Right cardiac atrium (tissue), 5 donors: ENCODE measurements around the gene LRRC7. TPM values are rescaled to one million over a fixed set of nuclear protein-coding genes. Genes with fewer than 3 reads are reported as not detected.

Experiments used
- ATAC-seq, 2 donors: fragments of 200-7000 bp; cut with Tn5 transposase; one replicate each; pipeline versions ENCODE4 v1.8.0 to v1.9.1; 2020; ENCODE audit warnings: moderate library complexity in 2 of 2, mild to moderate bottlenecking in 1 of 2
- DNase-seq, 3 donors: peaks; one replicate each; pipeline ENCODE4 v3.0.0-alpha.2; 2020
- H3K27ac ChIP-seq: one replicate; pipeline ENCODE4 v1.5.1; 2013; ENCODE audit warnings: mild to moderate bottlenecking, low read length, control low read depth, moderate library complexity
- H3K27me3 ChIP-seq: one replicate; pipeline ENCODE4 v1.6.1; 2013; ENCODE audit not compliant: control insufficient read depth, insufficient read depth
- H3K4me1 ChIP-seq: one replicate; pipeline ENCODE4 v1.6.1; 2013; ENCODE audit warnings: low read length; ENCODE audit not compliant: control insufficient read depth, insufficient read depth
- H3K4me3 ChIP-seq: one replicate; pipeline ENCODE4 v1.5.1; 2013; ENCODE audit warnings: low read length, control low read depth
- H3K9me3 ChIP-seq: one replicate; pipeline ENCODE4 v1.6.1; 2013; ENCODE audit warnings: low read length; ENCODE audit not compliant: control insufficient read depth
- WGBS: extraction: QIAGEN DNeasy Blood & Tissue Kit; methylation state at CpG from one replicate; pipeline ENCODE4 v1.1.7; 2013; 5-methylcytosine and 5-hydroxymethylcytosine counted together
- intact Hi-C, 4 donors: fragments of 100-400 bp; cut with DNase I; formaldehyde crosslinking; loops; one replicate each; pipeline versions ENCODE4 v1.11.0 to v1.14.0; 2022 to 2023
- polyA plus RNA-seq: library from polyadenylated mRNA; stranded (reverse); fragments of 200-250 nt; gene quantifications from one replicate; pipeline ENCODE4 v1.2.3, GENCODE V29; 2013
- total RNA-seq, 4 donors: library from RNA; stranded (reverse); fragmentation: NEBNext Ultra II Directional; extraction: Animal tissue kit (Norgen Biotek cat#: 25700); gene quantifications; one replicate each; pipeline ENCODE4 v1.2.1, GENCODE V29; 2021
- donor health status: healthy with polysubstance abuse.
- donor health status: DM: no; HTN: yes; CAD: no.
- donor health status: DM: no; HTN: no; CAD: no.
- donor health status: DM: no; HTN: yes; CAD: no; lungs with severe emphysema.
- donor health status: DM: yes; HTN: yes; CAD: no.

Gene LRRC7
- total and polyA plus RNA-seq, 5 donors: 0.91 to 6.5 (median 3.4) TPM

- ATAC-seq (no peak), DNase-seq (no peak)
- 71% methylated on average over 3 of the region's 3 CpGs for WGBS
- Histone ChIP-seq H3K4me3 (no peak overlapping the region), H3K27ac (no peak overlapping the region), H3K4me1 (no peaks in the 10 kb centered on the region), H3K27me3 (no peaks in the 10 kb centered on the region), H3K9me3 (no peaks in the 10 kb centered on the region)
- intact Hi-C loops: no loop called here
Measured at GRCh38 chr1:70092526-70092925, 524.8 kb downstream of the LRRC7 start.

- Histone ChIP-seq H3K27me3 (no peaks in the 10 kb centered on the region), H3K4me3 (no peak overlapping the region)
- no peak for ATAC-seq
Measured at GRCh38 chr1:70093250-70093975, 525.7 kb downstream of the LRRC7 start.

GRCh38 chr1:70101231-70101630 is 533.5 kb downstream of the LRRC7 start:
- ATAC-seq (no peak), DNase-seq (no peak)
- no peaks in the 10 kb centered on the region for H3K27me3 ChIP-seq
- no peak overlapping the region for H3K4me3 ChIP-seq
- intact Hi-C loops: no loop called here
- no peaks in the 10 kb centered on the region for H3K9me3 ChIP-seq
- WGBS: 56% methylated on average over 2 of the region's 2 CpGs
- no peaks in the 10 kb centered on the region for H3K4me1 ChIP-seq
- H3K27ac ChIP-seq: no peak overlapping the region

More at GRCh38 chr1:70093250-70093975, 525.7 kb downstream of the LRRC7 start:
- H3K9me3 ChIP-seq: no peaks in the 10 kb centered on the region
- H3K27ac ChIP-seq: no peak overlapping the region
- no peaks in the 10 kb centered on the region for H3K4me1 ChIP-seq
- intact Hi-C loops: no loop called here
- no peak for DNase-seq

DNA sequence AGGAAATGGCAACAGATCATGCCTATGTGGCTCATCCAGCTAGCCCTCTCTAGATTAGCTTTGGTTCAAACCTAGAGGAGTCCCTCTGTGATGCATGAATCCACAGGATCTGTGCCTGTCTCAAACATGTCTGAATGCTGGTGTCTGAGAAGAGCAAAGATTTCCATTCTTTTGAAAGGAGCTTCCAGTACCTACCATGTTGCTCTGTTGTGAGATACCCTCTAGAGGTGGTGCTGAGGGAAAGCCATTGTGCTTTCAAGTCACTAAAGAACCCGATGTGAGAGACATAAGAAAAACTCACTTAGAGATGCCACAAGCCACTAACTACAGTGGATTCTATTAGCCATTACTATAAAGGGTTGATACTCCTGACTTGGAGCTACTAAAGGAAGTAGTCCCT is 534.1 kb downstream of the LRRC7 start:
- Histone ChIP-seq H3K4me3 (no peak overlapping the region), H3K27me3 (no peaks in the 10 kb centered on the region), H3K4me1 (no peaks in the 10 kb centered on the region), H3K9me3 (no peaks in the 10 kb centered on the region), H3K27ac (no peak overlapping the region)
- ATAC-seq: no peak
- WGBS: 91% methylated on average over 1 of the region's 1 CpG
- no peak for DNase-seq
- intact Hi-C loops: no loop called here

GRCh38 chr1:70103770-70104169 is 536.0 kb downstream of the LRRC7 start:
- intact Hi-C loops: no loop called here
- Histone ChIP-seq H3K27me3 (no peaks in the 10 kb centered on the region), H3K4me3 (no peak overlapping the region), H3K4me1 (no peaks in the 10 kb centered on the region), H3K27ac (no peak overlapping the region), H3K9me3 (no peaks in the 10 kb centered on the region)
- ATAC-seq (no peak), DNase-seq (no peak)
- WGBS: 86% methylated on average over 1 of the region's 1 CpG

GRCh38 chr1:70109241-70109640 is 541.5 kb downstream of the LRRC7 start:
- Histone ChIP-seq H3K4me1 (no peaks in the 10 kb centered on the region), H3K27ac (no peak overlapping the region), H3K27me3 (no peaks in the 10 kb centered on the region), H3K9me3 (no peaks in the 10 kb centered on the region), H3K4me3 (no peak overlapping the region)
- DNase-seq (no peak), ATAC-seq (no peak)
- WGBS: 93% methylated on average over 5 of the region's 5 CpGs
- intact Hi-C loops: no loop called here

DNA sequence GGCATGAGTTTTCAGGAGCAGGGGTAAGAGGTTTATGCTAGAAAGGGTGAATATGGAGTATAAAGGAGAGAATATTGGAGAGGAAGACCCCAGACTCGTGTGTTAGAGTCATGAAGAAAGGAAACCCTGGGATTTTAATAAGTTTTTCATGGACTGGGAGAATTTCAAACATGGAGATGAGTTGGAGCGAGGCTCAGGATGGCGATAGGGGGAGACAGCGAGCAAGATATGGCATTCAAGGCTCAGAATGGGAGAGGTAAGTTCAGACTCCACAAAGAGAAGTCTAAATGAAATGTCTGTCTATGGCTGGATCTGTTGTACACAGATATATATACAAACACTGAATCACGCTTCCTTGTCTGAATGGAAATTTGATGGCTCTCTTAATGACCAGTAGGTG is 545.1 kb downstream of the LRRC7 start:
- DNase-seq (no peak), ATAC-seq (no peak)
- intact Hi-C loops: no loop called here
- Histone ChIP-seq H3K27me3 (no peaks in the 10 kb centered on the region), H3K9me3 (no peaks in the 10 kb centered on the region), H3K4me1 (no peaks in the 10 kb centered on the region), H3K4me3 (no peak overlapping the region), H3K27ac (no peak overlapping the region)
- 73% methylated on average over 5 of the region's 5 CpGs for WGBS

GRCh38 chr1:70115315-70115714 is 547.6 kb downstream of the LRRC7 start:
- H3K9me3 ChIP-seq: no peaks in the 10 kb centered on the region
- intact Hi-C loops: no loop called here
- ATAC-seq (no peak), DNase-seq (no peak)
- H3K27me3 ChIP-seq: no peaks in the 10 kb centered on the region
- 90% methylated on average over 3 of the region's 3 CpGs for WGBS
- no peak overlapping the region for H3K4me3 ChIP-seq
- H3K4me1 ChIP-seq: no peaks in the 10 kb centered on the region
- no peak overlapping the region for H3K27ac ChIP-seq

DNA sequence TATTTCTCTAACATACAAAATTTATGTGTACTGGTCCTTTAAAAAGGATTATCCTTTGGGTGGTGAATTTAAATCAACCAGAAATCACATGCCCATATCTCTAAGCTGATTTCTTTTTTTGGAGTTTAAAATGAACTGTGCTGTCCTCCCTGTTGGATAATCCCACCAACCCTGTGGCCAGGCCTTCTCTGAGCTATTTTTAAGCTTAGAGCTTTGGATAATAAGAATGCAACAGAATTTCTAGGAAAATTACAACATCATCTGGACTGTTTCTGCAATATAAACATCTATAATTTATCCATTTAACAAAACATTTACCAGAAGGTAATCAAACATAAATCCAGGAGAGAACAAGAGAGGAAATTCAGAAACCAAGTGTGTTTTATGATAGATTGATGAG is 549.3 kb downstream of the LRRC7 start:
- Histone ChIP-seq H3K27me3 (no peaks in the 10 kb centered on the region), H3K9me3 (no peaks in the 10 kb centered on the region), H3K4me1 (no peaks in the 10 kb centered on the region), H3K27ac (no peak overlapping the region), H3K4me3 (no peak overlapping the region)
- DNase-seq (no peak), ATAC-seq (no peak)
- intact Hi-C loops: no loop called here

DNA sequence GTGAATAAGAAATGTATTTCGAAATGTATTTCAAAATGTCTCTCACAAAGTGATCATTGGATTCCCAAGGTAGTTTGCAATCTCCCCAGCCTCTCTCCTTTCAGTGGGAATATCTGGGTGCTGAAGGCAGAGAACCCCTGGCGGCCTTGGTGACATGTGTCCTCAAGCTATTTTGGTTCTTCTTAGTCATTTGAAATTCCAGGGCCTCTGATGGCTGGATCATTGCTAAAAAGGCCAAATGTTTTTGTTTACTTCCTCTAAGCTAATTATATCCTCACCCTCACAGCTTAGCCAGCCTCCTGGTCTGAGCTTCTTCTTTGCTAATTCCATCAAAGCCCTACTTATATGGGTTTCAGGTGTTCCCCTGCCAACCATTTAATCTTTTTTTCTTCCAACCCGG is 566.4 kb downstream of the LRRC7 start:
- Histone ChIP-seq H3K4me3 (no peak overlapping the region), H3K27ac (no peak overlapping the region), H3K9me3 (no peaks in the 10 kb centered on the region), H3K4me1 (no peaks in the 10 kb centered on the region), H3K27me3 (no peaks in the 10 kb centered on the region)
- intact Hi-C loops: loop anchor here in 2 of 4 donors (5.0 to 10.0 kb wide), 2 partner anchors 373 to 381 kb away; no protein-coding TSS in a partner anchor
- DNase-seq (no peak), ATAC-seq (no peak)
- 73% methylated on average over 3 of the region's 3 CpGs for WGBS

- Histone ChIP-seq H3K4me3 (no peak overlapping the region), H3K27ac (no peak overlapping the region), H3K9me3 (no peaks in the 10 kb centered on the region), H3K27me3 (no peaks in the 10 kb centered on the region), H3K4me1 (no peaks in the 10 kb centered on the region)
- DNase-seq: no peak
- intact Hi-C loops: no loop called here
- ATAC-seq: peak; percentile 45 to 75
Measured at GRCh38 chr1:70140343-70140742, 572.6 kb downstream of the LRRC7 start.

GRCh38 chr1:70140894-70141293 is 573.2 kb downstream of the LRRC7 start:
- H3K4me3 ChIP-seq: no peak overlapping the region
- intact Hi-C loops: no loop called here
- 58% methylated on average over 3 of the region's 3 CpGs for WGBS
- DNase-seq: no peak
- H3K4me1 ChIP-seq: no peaks in the 10 kb centered on the region
- no peaks in the 10 kb centered on the region for H3K27me3 ChIP-seq
- H3K9me3 ChIP-seq: no peaks in the 10 kb centered on the region
- no peak overlapping the region for H3K27ac ChIP-seq
- ATAC-seq: no peak
